ENCODE results near the gene APBA1.
"Not testable (repeated sequence)": the region's sequence is repeated elsewhere in the genome, so short reads cannot be mapped to it uniquely, and the experiment has no call there.

The APBA1 gene

GRCh38 chr9:69470186-69470977, 201.8 kb downstream of the APBA1 start:
- no peak for DNase-seq

GRCh38 chr9:69469136-69469535, 203.0 kb downstream of the APBA1 start:
- no peak for DNase-seq

GRCh38 chr9:69468380-69468779, 203.8 kb downstream of the APBA1 start:
- no peak for DNase-seq

DNA sequence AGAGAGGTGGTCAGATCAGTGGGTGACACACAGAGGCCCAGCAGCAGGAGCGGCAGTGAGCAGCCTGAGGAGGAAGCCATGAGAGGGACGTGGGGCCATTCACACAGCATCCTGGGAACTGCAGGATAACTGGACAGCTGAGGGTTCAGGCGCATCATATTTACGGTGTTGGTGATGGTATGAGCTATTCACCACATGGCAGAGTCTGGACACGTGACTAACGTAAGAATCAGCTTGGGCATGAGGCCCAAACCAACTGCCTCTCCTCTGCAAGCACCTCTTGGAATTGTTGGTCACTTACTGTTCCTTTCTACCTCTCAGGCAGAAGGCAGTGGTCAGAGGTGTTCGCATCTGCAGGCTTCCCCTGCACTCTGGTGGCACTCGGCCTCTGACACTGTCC, 206.0 kb downstream of the APBA1 start:
- no peak for DNase-seq

DNA sequence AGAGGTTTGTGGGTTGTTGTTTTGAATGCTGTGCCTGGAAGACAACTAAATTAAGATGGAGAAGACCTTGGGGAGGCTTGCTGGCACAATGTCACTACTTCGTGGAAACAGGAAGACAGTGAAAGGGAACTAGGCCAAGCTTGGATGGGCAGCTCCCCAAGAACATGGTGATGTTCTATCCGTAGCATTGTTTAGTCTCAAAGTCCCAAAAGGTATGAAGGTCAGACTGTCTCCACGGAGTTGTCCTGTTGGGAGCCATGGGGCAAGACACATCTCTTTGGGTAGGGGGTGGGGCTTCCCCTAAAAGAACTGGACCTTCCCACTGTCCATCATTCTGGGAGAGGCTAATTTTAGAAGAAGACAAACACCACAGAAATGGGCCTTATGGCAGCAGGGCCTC, 206.7 kb downstream of the APBA1 start:
- no peak for DNase-seq

- no peak for DNase-seq
Measured at GRCh38 chr9:69463497-69464068, 208.6 kb downstream of the APBA1 start.

DNA sequence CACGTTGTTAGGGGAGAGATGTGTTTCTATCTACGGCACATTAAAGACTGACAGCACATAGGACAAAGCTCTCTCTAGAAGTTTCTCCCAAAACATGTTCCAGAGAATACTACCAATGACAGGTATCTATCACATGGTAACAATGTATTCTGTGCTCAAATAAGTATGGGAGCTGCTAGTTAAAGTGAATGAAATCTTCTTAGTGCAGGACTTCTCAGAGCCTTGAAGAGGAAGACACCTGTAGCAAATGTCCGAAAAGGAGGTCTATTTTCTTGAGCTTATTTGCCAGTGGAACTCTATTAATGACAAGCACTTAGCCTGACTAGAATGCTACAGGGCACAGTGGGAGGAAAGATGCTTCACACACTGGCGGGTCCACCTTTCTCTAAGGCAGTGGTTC, 209.8 kb downstream of the APBA1 start:
- DNase-seq = no peak

GRCh38 chr9:69461103-69461887, 210.9 kb downstream of the APBA1 start:
- no peak for DNase-seq

DNA sequence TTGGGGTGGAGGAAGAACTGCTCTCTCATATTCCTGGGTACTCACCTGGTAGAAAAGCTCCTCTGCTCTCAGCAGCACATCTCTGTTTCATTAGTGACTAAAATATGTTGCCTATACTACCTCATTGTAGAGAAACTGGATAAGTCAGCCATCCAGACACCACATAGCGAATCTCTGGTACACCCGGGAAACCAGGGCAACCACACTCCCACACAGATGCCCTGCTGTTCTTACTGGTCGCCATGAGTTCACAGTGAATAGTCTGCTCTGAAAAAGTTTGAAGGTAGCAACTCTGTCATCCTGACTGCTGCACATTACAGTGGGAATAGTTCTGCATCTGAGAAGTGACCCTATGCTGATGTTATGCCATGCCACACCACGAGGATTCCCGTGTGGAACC, 212.2 kb downstream of the APBA1 start:
- no peak for DNase-seq

DNA sequence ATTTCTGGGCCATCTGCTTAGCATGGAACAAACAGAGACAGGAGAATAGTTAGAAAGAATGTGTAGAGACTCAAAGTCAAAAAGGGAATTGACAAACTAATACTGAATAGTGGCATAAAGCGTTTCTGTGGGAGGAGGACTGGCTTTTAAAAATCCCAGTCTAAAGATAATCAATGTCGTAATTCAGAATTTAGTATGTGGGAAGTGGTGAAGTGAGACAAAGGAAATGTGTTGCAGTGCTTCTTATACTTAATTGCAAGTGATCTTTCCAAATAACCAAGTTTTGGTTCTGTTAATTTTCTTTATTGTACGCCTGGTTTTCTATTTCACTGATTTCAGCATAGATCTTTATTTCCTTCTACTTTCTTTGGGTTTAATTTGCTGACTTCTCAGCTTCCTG, 214.0 kb downstream of the APBA1 start:
- no peak for DNase-seq

DNA sequence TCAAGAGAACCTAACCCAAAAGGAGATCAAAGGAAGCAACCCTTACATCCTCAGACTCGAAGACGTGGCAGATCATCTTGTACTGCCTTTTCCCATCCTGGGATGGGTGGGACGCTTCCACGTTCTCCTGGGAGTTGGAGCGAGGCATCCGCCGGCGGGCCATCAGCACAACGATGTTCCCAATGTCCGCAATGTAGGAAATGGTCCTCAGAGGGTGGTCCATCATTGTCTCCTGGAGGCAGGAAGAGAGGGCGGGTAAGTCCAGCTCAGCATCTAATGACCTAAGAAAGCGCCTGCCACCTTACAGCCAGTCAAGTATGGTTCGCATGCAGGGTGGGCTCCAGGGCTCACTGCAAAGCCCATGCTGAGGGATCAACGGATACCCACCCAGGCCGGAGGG, 216.0 kb downstream of the APBA1 start:
- DNase-seq = no peak

GRCh38 chr9:69455311-69455710, 216.9 kb downstream of the APBA1 start:
- no peak for DNase-seq

DNA sequence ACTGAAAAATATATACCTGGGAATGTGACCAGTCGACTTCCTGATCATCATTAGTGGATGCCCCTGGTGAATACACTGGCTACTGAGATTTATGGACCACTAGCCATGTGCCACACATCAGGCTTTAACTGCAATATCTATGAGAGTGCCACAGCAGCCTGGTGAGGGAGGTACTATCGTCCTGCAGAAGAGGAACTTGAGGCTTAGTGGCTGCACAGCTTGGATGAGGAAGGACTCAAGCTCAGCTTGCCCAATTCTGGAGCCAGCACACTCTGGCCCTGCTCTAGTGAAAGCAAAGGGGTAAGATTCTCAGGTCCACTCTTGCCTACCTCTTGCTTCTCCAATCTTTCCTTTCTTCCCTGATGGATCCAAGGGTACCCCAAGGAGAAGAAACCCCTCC, 217.8 kb downstream of the APBA1 start:
- DNase-seq = no peak

- DNase-seq = no peak
Measured at GRCh38 chr9:69453746-69454145, 218.4 kb downstream of the APBA1 start.

- no peak for DNase-seq
Measured at GRCh38 chr9:69452110-69452782, 219.9 kb downstream of the APBA1 start.

DNA sequence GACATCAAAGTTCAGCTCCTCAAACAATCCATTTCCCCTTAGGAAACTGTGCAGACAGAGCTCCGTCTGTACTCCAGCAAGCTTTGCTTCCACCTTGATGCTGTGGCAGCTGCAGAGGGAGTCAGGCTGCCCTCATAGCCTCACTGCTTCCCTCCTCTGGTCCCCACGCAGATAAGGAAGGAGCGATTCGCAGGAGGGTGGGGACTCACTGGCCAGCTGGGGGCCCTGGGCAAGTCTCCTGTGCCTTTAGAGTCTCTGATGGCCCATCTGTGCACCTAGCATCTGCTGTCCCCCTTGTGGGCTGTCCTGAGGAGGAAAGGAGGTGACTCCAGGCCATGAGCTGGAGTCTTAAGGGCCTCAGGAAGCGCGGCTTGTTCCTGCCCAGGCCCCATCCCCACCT, 225.7 kb downstream of the APBA1 start:
- no peak for DNase-seq

DNA sequence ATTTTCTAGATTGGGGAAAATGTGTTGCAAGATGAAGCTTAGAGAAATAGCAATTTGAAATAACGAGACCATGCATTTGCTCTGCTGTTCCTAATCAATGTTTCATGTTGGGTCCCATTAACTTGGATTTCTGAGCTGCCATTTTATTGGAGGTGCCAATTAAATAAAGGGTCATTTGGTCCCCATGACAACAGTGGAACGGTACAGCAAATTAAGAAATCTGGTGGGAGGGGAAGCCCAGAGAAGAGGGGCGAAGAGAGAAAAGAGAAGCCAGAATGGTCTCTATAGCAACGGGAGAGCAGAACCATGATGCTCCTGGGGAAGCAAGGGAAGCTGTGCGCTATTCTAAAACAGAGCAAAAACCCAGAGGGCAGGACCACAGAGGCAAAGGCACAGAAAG, 226.9 kb downstream of the APBA1 start:
- DNase-seq = no peak

- DNase-seq = no peak
Measured at GRCh38 chr9:69444791-69445190, 227.4 kb downstream of the APBA1 start.

- no peak for DNase-seq
Measured at GRCh38 chr9:69444021-69444420, 228.2 kb downstream of the APBA1 start.

- no peak for DNase-seq
Measured at GRCh38 chr9:69443178-69443577, 229.0 kb downstream of the APBA1 start.

DNA sequence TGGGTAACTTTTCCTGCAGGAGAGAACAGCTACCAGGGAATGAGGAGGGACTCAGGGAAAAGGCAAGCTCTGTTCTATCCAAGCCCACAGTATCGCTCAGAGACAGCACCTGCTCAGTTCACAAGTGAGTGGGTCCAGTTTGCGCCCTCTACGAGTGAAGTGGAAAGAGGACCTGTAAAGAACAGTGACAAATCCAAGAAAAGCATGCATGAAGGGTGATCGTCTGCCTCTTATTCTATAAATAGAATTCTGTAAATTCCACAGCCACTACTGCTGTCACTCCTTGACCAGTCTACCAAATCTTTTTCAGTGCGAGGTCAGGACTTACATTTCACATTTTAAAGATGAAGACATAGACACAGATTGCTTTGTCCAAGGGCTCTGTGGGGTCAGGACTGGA, 229.7 kb downstream of the APBA1 start:
- no peak for DNase-seq

- not testable (repeated sequence) for DNase-seq
Measured at GRCh38 chr9:69440254-69440955, 231.8 kb downstream of the APBA1 start.

- DNase-seq = not testable (repeated sequence)
Measured at GRCh38 chr9:69439654-69440053, 232.5 kb downstream of the APBA1 start.

Measured in cerebellar nuclear complex (tissue), 1 donor.